HG02840 (cell line): ENCODE results near the gene PDCD4.

ENCODE experiments used
- ATAC-seq: cut with Tn5 transposase; IDR thresholded peaks from one replicate; pipeline ENCODE4 v1.9.1; 2021; ENCODE audit warnings: mild to moderate bottlenecking, moderate library complexity, moderate number of reproducible peaks; ENCODE audit not compliant: unreplicated experiment, low FRiP score

PDCD4 gene

DNA sequence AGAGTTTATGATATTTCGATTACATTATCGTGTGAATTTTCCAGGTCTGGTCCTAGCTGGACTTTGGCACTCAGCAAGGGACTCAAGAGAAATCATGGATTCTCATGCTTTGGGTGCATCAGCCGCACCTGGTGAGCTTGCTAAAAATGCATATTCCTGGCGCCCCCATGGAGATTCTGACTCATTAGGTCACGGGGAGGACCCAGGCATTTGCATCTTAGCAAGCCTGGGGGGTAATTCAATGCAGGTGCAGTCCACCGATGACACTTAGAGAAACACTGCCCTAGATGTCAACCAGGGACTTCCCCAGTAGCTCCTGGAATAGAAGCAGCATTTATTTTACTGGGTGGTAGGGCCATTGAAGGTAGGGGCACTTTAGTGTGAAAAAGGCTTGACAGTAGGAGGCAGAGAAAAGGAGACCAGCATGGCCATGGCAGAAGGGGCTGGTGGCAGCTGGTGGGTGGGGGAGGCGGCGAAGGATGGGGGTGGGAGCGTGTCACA is 29.9 kb upstream of the PDCD4 start:
- ATAC-seq, result peak; percentile 70

- no peak for ATAC-seq
These were observed 29.3 kb upstream of the PDCD4 start for GRCh38 chr10:110842326-110842904.

GRCh38 chr10:110843031-110843430 is 28.7 kb upstream of the PDCD4 start:
- peak; percentile 73 for ATAC-seq

DNA sequence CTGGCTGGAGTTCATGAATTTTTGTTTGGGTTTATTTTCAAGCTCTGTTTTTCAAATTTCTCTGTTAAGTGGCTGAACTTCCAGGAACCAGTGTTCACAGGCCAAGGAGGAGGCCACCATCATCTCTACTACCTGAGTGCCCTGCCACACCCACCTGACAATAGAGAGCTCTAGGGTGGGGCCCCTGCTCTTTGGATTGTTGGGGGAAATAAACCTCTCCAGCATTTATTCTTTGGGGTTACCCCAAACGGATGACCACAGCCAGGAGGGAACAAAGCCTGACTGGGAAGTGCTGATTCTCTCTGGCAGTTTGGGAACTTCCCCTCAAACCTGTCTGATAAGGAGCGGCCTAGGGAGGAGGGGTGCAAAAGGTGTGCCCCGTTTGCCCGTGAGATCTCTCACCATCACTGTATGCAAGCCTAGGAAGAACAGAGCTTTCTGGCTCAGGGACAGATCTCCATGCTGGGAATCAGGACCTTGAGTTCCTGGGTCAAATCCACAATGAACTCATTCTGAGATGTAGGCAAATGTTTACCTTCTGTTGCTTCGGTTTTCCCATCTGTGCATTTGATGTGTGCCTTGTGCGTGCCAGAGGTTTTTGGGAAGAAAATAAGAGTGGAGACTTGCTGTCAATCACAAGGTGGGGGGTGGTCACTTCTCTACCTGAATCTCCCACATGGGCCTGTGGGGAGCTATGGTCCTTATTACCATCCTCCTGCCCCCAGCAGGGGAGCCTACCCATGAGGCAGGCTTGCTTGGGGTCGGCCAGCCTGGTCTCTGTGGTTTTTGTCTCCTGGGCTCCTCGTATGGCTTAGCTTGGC is 27.7 kb upstream of the PDCD4 start:
- no peak for ATAC-seq

- ATAC-seq, result no peak
These were observed 27.2 kb upstream of the PDCD4 start for GRCh38 chr10:110844617-110844881.

- ATAC-seq, result no peak
These were observed 26.5 kb upstream of the PDCD4 start for GRCh38 chr10:110845192-110845755.

DNA sequence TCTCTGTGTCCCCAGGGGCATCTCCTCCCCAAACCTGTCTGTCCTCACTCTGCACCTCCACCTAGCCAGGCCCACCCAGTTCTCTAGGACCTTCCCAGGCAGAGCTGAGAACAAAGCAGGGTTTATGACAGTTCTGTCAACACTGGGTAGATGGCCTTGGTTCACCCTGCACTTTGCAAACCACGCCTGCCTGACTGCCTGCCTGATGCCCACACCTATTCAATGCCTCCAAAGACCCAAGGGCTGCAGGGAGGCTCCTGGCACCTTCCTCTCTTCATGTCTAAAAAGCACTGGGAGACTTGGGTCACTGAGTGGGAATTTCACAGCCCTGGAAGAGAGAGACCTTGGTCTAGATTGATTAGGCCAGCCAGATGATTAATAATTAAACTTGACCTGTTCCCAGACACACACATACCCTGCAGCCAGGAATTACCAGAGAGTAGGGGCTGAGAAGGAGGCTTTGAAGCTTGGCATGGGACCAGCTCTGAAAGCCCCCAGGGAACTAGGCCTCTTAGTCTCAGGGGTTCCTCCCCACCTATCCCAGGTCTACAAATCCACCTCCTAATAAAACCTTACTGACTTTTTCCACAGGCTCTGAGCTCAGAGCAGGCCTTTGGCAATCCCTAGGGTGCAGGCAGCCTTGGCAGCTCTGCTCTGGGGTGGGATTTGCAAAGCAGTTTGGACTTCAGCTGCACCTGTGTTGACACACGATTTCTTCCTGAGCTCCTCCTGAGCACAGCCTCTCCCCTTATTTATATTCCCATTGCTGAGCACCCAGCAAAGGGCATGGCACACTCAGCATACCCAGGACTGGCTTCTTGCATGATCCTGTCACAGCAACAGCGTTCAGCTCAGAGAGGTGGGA is 25.7 kb upstream of the PDCD4 start:
- ATAC-seq, result no peak

GRCh38 chr10:110847374-110847773 is 24.4 kb upstream of the PDCD4 start:
- no peak for ATAC-seq

DNA sequence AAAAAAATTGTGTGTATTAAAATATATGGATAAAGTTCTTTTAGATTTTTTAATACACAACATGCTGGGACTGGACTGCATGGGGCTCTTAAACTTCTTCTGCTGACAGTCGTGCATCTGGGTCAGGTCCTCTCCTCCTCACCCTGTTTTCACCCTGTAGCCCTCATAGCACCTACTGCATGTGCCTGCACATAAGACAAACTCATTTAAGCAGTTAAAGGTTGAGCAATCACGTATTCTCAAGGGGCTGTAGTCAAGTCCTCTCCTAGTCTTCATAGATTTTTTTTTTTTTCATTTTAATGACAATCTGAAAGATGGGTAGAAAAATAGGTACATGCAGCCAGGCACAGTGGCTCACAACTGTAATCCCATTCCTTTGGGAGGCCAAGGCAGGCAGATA is 23.6 kb upstream of the PDCD4 start:
- ATAC-seq, result no peak

- no peak for ATAC-seq
These were observed 21.6 kb upstream of the PDCD4 start for GRCh38 chr10:110850099-110850498.

GRCh38 chr10:110851020-110851612 is 20.6 kb upstream of the PDCD4 start:
- no peak for ATAC-seq

DNA sequence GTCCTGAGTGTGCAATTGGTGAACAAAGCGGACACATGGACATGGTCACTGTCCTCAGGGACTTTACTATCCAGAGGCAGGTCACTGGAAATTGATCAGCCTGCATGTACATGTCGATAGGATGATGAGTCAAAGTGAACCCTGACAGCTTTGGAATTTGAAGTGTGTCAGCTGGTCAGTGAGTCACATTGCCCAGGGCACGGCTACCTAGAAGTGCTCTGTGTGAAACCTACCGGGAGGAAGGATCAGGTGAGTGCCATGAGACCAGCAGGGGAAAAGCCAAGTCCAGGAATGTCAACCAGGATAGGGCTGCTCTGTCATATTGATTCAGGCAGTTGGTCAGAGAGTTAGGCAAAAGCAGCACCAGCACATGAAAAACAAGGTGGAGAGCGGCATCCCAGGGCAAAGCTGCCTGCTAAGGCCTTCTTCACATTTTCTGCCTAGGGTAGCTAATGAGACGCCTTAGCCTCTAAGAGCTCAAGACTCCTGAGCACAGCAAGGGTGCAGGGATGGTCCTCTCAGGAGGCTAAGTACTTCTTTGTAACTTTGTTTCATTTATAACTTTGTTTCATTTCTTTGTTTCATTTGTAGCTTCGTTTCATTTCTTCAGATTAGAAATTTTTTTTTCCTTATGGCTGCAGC is 19.4 kb upstream of the PDCD4 start:
- ATAC-seq, result no peak

- no peak for ATAC-seq
These were observed 18.8 kb upstream of the PDCD4 start for GRCh38 chr10:110852947-110853346.

GRCh38 chr10:110853921-110854605 is 17.7 kb upstream of the PDCD4 start:
- ATAC-seq, result no peak

GRCh38 chr10:110857265-110858171 is 14.2 kb upstream of the PDCD4 start:
- no peak for ATAC-seq

- no peak for ATAC-seq
These were observed 13.3 kb upstream of the PDCD4 start for GRCh38 chr10:110858297-110858934.

DNA sequence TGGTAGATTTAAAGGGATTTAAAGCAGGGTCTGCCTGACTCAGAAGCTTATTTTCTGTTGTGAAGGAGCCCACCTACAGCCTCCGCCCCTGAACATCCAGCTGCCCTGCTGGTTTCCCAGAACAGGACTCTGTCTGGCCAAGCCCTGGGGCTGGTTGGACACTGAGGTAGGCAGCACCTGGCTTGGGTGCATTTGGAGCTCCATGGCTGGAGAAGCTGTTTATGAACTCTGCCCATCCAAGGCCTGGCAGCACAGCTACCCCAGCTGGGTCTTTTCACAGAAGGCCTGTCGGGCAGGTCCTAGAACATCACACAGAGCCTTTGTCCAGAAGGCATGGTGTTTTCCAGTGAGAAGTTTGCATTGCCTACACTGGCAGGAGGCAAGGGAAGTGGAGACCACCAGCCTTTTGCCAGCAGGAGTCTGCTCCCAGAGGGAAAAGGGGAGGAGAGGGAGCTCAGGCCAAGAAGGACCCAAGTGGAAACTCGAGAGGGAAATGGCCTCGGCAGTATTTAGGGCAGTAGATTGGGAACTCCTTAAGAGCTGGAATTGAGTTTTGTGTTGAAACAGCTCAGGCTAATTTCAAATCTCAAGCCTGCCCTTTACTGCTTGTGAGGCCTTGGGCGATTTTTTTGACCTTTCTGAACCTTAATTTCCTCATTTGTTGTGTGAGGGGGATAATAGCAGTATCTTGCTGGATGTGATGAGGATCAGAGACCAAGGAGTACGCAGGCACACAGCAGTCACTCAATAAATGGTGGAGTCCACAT is 12.3 kb upstream of the PDCD4 start:
- ATAC-seq, result no peak
